H1 (cell line): ENCODE results near the gene APOA4. TPM values are rescaled to one million over a fixed set of nuclear protein-coding genes. Genes with fewer than 3 reads are reported as not detected.

ENCODE experiments used
- CTCF ChIA-PET: fragments of 300-600 bp; sonication (Branson Sonifier 250); formaldehyde crosslinking; loops from one replicate; lab custom pipeline; 2021; ENCODE audit not compliant: partially characterized antibody; lab: Charles Lee
- POLR2A ChIA-PET: fragments of 300-600 bp; sonication (Branson Sonifier 250); formaldehyde crosslinking; loops from one replicate; lab custom pipeline; 2021; ENCODE audit warnings: inconsistent platforms; ENCODE audit not compliant: partially characterized antibody; lab: Charles Lee
- DNase-seq, 2 experiments: peaks; one replicate each; pipeline versions ENCODE4 v3.0.0 to v3.0.0-alpha.2; 2010 to 2022; ENCODE audit warnings: low spot score in 2 of 2, low read depth in 1 of 2, mixed read lengths in 1 of 2
- FAIRE-seq: peaks from 2 replicates; lab custom pipeline; 2011; peaks lifted over from hg19 to GRCh38; lab: Jason Lieb, UNC
- H2AFZ ChIP-seq: 2 replicates; pipeline ENCODE4 v1.8.1; 2012; ENCODE audit warnings: low read length, inconsistent platforms
- H2AK5ac ChIP-seq: 2 replicates; pipeline ENCODE4 v1.6.1; 2013; ENCODE audit warnings: low read depth, low read length
- H2BK120ac ChIP-seq: replicated peaks from 2 replicates; pipeline ENCODE3; 2013; ENCODE audit warnings: low read depth, low read length, inconsistent platforms
- H2BK12ac ChIP-seq: 2 replicates; pipeline ENCODE4 v1.6.1; 2013; ENCODE audit warnings: low read depth, low read length
- H2BK15ac ChIP-seq: 2 replicates; pipeline ENCODE4 v1.6.1; 2013; ENCODE audit warnings: low read length
- H2BK20ac ChIP-seq: 2 replicates; pipeline ENCODE4 v1.6.1; 2013; ENCODE audit warnings: low read length
- H2BK5ac ChIP-seq: 2 replicates; pipeline ENCODE4 v1.6.1; 2013; ENCODE audit warnings: low read depth, low read length
- H3K14ac ChIP-seq: 2 replicates; pipeline ENCODE4 v1.6.1; 2013; ENCODE audit warnings: inconsistent platforms; ENCODE audit not compliant: insufficient read length
- H3K18ac ChIP-seq: 2 replicates; pipeline ENCODE4 v1.6.1; 2013; ENCODE audit warnings: low read length; ENCODE audit errors: extremely low read depth
- H3K23ac ChIP-seq: 2 replicates; pipeline ENCODE4 v1.6.1; 2013; ENCODE audit warnings: inconsistent platforms; ENCODE audit not compliant: insufficient read length
- H3K23me2 ChIP-seq: 2 replicates; pipeline ENCODE4 v1.6.1; 2013; ENCODE audit warnings: low read depth, low read length
- H3K27ac ChIP-seq: 2 replicates; pipeline ENCODE4 v1.6.1; 2011; ENCODE audit warnings: low read depth, low read length, inconsistent platforms
- H3K27me3 ChIP-seq, 4 experiments: replicated peaks in 1 of 4; 1 replicate in 1 of 4; 2 replicates in 3 of 4; pipeline versions ENCODE4 v1.6.1 to v1.8.1; 2011 to 2013; ENCODE audit warnings: low read length in 3 of 4, mild to moderate bottlenecking in 3 of 4, inconsistent platforms in 2 of 4, mixed read lengths in 2 of 4, moderate library complexity in 1 of 4; ENCODE audit not compliant: control insufficient read depth in 3 of 4, insufficient read depth in 3 of 4; ENCODE audit errors: extremely low read depth in 1 of 4
- H3K36me3 ChIP-seq, 4 experiments: 2 replicates each; pipeline versions ENCODE4 v1.6.1 to v1.8.1; 2011 to 2013; ENCODE audit warnings: mild to moderate bottlenecking in 4 of 4, low read length in 3 of 4, moderate library complexity in 2 of 4, control low read depth in 1 of 4, inconsistent platforms in 1 of 4; ENCODE audit not compliant: insufficient read depth in 4 of 4, control insufficient read depth in 2 of 4
- H3K4ac ChIP-seq: replicated peaks from 2 replicates; pipeline ENCODE3; 2013; ENCODE audit warnings: low read length, low read depth, mixed read lengths, inconsistent platforms; ENCODE audit not compliant: insufficient read length
- H3K4me1 ChIP-seq, 4 experiments: replicated peaks in 1 of 4; 1 replicate in 1 of 4; 2 replicates in 3 of 4; pipeline versions ENCODE4 v1.6.1 to v1.8.1; 2011 to 2013; ENCODE audit warnings: low read length in 3 of 4, inconsistent platforms in 2 of 4, mixed read lengths in 1 of 4; ENCODE audit not compliant: insufficient read depth in 4 of 4, control insufficient read depth in 3 of 4
- H3K4me2 ChIP-seq, 2 experiments: 2 replicates each; pipeline versions ENCODE4 v1.6.1 to v1.8.1; 2011 to 2013; ENCODE audit warnings: low read depth in 2 of 2, low read length in 2 of 2, control low read depth in 1 of 2, inconsistent platforms in 1 of 2, mild to moderate bottlenecking in 1 of 2; ENCODE audit not compliant: insufficient read depth in 1 of 2
- H3K4me3 ChIP-seq, 4 experiments: fragments of 200-600, 300-600 bp in 1 of 4; sonication (generic), shearing (Covaris generic), sonication (Bioruptor Twin) in 1 of 4; 2 replicates each; pipeline versions ENCODE4 v1.5.1 to v1.8.1; 2011 to 2016; ENCODE audit warnings: low read length in 4 of 4, low read depth in 3 of 4, control low read depth in 2 of 4, inconsistent platforms in 2 of 4, mild to moderate bottlenecking in 2 of 4, mixed read lengths in 1 of 4, moderate library complexity in 1 of 4; ENCODE audit not compliant: insufficient read depth in 2 of 4; ENCODE audit errors: extremely low read depth in 1 of 4
- H3K56ac ChIP-seq: replicated peaks from 2 replicates; pipeline ENCODE3; 2013; ENCODE audit warnings: low read depth, mild to moderate bottlenecking, mixed read lengths, low read length, inconsistent platforms; ENCODE audit not compliant: insufficient read length
- H3K79me1 ChIP-seq: 2 replicates; pipeline ENCODE4 v1.6.1; 2013; ENCODE audit warnings: low read depth, low read length, control low read depth
- H3K79me2 ChIP-seq, 2 experiments: 2 replicates each; pipeline versions ENCODE4 v1.6.1 to v1.8.1; 2012 to 2013; ENCODE audit warnings: low read length in 2 of 2, mild to moderate bottlenecking in 2 of 2, inconsistent platforms in 1 of 2; ENCODE audit not compliant: insufficient read depth in 2 of 2, control insufficient read depth in 1 of 2
- H3K9ac ChIP-seq, 4 experiments: replicated peaks in 1 of 4; 1 replicate in 1 of 4; 2 replicates in 3 of 4; pipeline versions ENCODE4 v1.6.1 to v1.8.1; 2011 to 2013; ENCODE audit warnings: low read depth in 3 of 4, low read length in 3 of 4, control low read depth in 2 of 4, mild to moderate bottlenecking in 2 of 4, moderate library complexity in 2 of 4, inconsistent platforms in 1 of 4; ENCODE audit errors: extremely low read depth in 1 of 4
- H3K9me3 ChIP-seq, 2 experiments: 2 replicates each; pipeline versions ENCODE4 v1.6.1 to v1.8.1; 2012 to 2013; ENCODE audit warnings: mild to moderate bottlenecking in 2 of 2, moderate library complexity in 2 of 2, control low read depth in 1 of 2, inconsistent platforms in 1 of 2, low read depth in 1 of 2, low read length in 1 of 2, mixed read lengths in 1 of 2; ENCODE audit not compliant: insufficient read depth in 2 of 2
- H4K20me1 ChIP-seq, 2 experiments: replicated peaks in 1 of 2; 2 replicates each; pipeline versions ENCODE3 to v1.8.1; 2011 to 2013; ENCODE audit warnings: inconsistent platforms in 2 of 2, low read length in 2 of 2, mild to moderate bottlenecking in 1 of 2; ENCODE audit not compliant: insufficient read depth in 2 of 2, control insufficient read depth in 1 of 2
- H4K5ac ChIP-seq: 2 replicates; pipeline ENCODE4 v1.6.1; 2013; ENCODE audit warnings: low read length, low read depth, mixed read lengths, inconsistent platforms; ENCODE audit not compliant: insufficient read length
- H4K8ac ChIP-seq: 2 replicates; pipeline ENCODE4 v1.8.0; 2013; ENCODE audit warnings: mild to moderate bottlenecking, moderate library complexity, low read length, inconsistent platforms; ENCODE audit not compliant: insufficient read depth; ENCODE audit errors: extremely low read depth
- H4K91ac ChIP-seq: replicated peaks from 2 replicates; pipeline ENCODE3; 2013; ENCODE audit warnings: low read length, mixed read lengths, inconsistent platforms; ENCODE audit not compliant: insufficient read length
- BACH1 ChIP-seq: IDR thresholded peaks from 2 replicates; pipeline ENCODE4 v1.6.1; 2012; ENCODE audit warnings: low read length, improper control_type of control experiment
- SIRT6 ChIP-seq: IDR thresholded peaks from one replicate; pipeline ENCODE4 v1.7.1; 2012; ENCODE audit warnings: low read length, inconsistent platforms
- WGBS, 2 experiments: shearing (Covaris generic) in 1 of 2; methylation state at CpG; one replicate each; pipeline versions ENCODE4 v1.1.6 to v1.1.7; 2013 to 2015; ENCODE audit warnings: low lambda C conversion rate in 2 of 2, mixed read lengths in 2 of 2, inconsistent platforms in 1 of 2, low coverage in 1 of 2, missing lambda C conversion rate in 1 of 2; ENCODE audit not compliant: insufficient replicate concordance in 2 of 2, insufficient coverage in 1 of 2, insufficient read length in 1 of 2; ENCODE audit errors: extremely low coverage in 1 of 2, missing lambda C conversion rate in 1 of 2; 5-methylcytosine and 5-hydroxymethylcytosine counted together
- polyA plus RNA-seq, 7 experiments: library from polyadenylated mRNA; depleted of rRNA in 3 of 7; stranded (reverse) in 5 of 7; unstranded in 2 of 7; fragments of >200 nt in 5 of 7; fragments of 200-250 nt in 2 of 7; gene quantifications; 1 replicate in 5 of 7; 2 replicates in 1 of 7; 4 replicates in 1 of 7; pipeline versions ENCODE4 v1.2.1 to v1.2.3, GENCODE V29; 2011 to 2013; ENCODE audit warnings: missing spikeins in 2 of 7, mixed read lengths in 2 of 7
- total RNA-seq: library from RNA; stranded (reverse); fragmentation: NEBNext Ultra II Directional; extraction: Animal tissue kit (Norgen Biotek cat#: 25700); gene quantifications from 2 replicates; pipeline ENCODE4 v1.2.1, GENCODE V29; 2021
- TF ChIP-seq, protein P1 (sequence below): IDR thresholded peaks from 2 replicates; pipeline ENCODE4 v1.6.1; 2012; ENCODE audit warnings: low read length, inconsistent platforms

Gene APOA4
- total and polyA plus RNA-seq, 2 of the 8 experiments (the other 6 are each of a cell fraction or from before 2014, with no cell fraction given): not detected

DNA sequence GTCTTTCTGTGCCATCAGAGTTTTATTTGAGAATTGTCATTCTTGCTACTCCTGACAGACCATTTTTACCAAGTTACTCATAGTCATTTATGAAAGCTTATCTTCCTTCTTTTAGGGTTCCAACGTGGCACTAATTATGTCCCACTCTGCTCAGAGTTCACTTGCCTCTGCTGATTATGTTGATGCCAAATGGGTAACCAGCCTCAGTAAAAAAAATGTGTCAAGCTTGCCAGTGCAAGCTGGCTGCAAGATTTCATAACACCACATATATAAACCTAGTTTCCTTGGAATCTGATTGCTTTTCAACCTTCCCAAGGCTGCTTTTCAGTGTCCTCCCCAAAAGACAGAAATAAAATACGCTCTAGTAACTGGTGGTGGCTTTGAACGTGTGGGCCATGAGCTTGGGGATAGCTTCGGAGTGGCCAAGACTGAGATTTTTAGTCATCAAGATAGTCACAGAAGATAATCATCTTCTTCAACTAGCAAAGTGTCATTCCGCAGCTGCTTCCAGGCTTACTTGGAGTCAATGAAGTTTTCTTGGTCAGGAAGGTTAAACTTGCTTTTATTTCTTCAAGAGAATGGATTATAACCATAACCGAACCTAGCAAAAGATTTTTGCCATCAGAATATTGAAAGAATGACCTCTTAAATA is 43.8 kb upstream of the APOA4 start:
- Histone ChIP-seq H4K8ac (no peak overlapping the region), H2BK20ac (no peak overlapping the region), H2BK12ac (no peak overlapping the region), H3K4me3 (no peak overlapping the region), H3K23ac (no peak overlapping the region), H2AFZ (no peak overlapping the region), H3K4me1 (no peaks in the 10 kb centered on the region), H3K14ac (no peak overlapping the region), H3K27me3 (no peaks in the 10 kb centered on the region), H4K20me1 (no peaks in the 10 kb centered on the region), H2BK120ac (no peak overlapping the region), H3K36me3 (peaks cover 0 to 49% (median 35%) of the 10 kb centered on the region in 4 experiments; a peak in 7 of 8 replicates), H3K79me2 (no peaks in the 10 kb centered on the region), H3K18ac (no peak overlapping the region), H3K23me2 (no peaks in the 10 kb centered on the region), H3K56ac (no peak overlapping the region), H3K27ac (no peak overlapping the region), H2AK5ac (no peak overlapping the region), H3K4ac (no peak overlapping the region), H4K91ac (no peak overlapping the region), H3K79me1 (no peaks in the 10 kb centered on the region), H3K9ac (no peak overlapping the region), H2BK15ac (no peak overlapping the region), H3K9me3 (no peaks in the 10 kb centered on the region), H3K4me2 (no peak overlapping the region), H4K5ac (no peak overlapping the region), H2BK5ac (no peak overlapping the region)
- POLR2A ChIA-PET: no interaction called here
- DNase-seq: no peak
- CTCF ChIA-PET: interaction anchor here (0.5 to 6.2 kb wide), 6 partner anchors 10 to 1473 kb away, joined by 3 to 37 read pairs (median 4); no protein-coding TSS in a partner anchor
- no peak for TF ChIP-seq SIRT6
- TF ChIP-seq BACH1: no peak
- TF ChIP-seq, protein P1, sequence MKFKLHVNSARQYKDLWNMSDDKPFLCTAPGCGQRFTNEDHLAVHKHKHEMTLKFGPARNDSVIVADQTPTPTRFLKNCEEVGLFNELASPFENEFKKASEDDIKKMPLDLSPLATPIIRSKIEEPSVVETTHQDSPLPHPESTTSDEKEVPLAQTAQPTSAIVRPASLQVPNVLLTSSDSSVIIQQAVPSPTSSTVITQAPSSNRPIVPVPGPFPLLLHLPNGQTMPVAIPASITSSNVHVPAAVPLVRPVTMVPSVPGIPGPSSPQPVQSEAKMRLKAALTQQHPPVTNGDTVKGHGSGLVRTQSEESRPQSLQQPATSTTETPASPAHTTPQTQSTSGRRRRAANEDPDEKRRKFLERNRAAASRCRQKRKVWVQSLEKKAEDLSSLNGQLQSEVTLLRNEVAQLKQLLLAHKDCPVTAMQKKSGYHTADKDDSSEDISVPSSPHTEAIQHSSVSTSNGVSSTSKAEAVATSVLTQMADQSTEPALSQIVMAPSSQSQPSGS: no peak
- FAIRE-seq: no peak
- WGBS, 2 experiments: 84% methylated on average over 6 of the region's 6 CpGs; no CpG with 5 or more reads in 1 of the 2 experiments
